DMS79 (cell line): ENCODE measurements around the gene SPI1.
"Not testable (repeated sequence)": the region's sequence is repeated elsewhere in the genome, so short reads cannot be mapped to it uniquely, and the experiment has no call there.

Source experiments
- DNase-seq: peaks from one replicate; lab custom pipeline; 2025; lab: John Stamatoyannopoulos, UW

Gene SPI1

GRCh38 chr11:47340010-47340409 is 38.3 kb downstream of the SPI1 start:
- no peak for DNase-seq

GRCh38 chr11:47338396-47339241 is 39.7 kb downstream of the SPI1 start:
- no peak for DNase-seq

DNA sequence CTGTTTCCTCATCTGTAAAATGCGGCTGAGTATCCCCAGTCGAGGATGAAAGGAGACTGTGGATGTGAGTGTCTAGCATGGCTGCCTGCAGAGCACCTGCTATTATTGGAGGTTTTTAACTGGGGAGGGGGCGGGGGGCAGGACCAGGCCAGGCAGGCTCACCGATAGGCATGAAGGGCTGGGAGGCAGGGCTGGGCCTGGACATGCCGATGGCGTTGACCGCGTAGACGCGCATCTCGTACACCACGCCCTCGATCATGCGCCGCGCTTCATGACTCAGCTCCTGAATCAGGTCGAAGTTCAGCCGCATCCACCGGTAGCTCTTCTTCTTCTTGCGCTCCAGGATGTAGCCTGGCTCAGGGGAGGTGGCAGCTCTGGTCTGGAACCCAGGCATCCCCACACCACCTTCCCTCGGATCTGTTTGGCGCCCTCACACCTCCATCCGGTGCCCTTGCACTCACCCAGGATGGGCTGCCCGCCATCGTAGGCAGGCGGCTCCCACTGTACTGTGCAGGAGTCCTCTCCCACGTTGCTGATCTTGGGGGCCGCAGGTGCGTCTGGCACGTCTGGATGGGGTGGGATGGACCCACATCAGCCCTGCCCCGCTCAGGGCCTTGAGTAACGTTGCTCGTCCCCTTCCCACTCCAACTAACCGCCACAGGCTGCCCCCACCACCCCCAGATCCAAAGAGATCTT is 41.0 kb downstream of the SPI1 start:
- DNase-seq, result no peak

DNA sequence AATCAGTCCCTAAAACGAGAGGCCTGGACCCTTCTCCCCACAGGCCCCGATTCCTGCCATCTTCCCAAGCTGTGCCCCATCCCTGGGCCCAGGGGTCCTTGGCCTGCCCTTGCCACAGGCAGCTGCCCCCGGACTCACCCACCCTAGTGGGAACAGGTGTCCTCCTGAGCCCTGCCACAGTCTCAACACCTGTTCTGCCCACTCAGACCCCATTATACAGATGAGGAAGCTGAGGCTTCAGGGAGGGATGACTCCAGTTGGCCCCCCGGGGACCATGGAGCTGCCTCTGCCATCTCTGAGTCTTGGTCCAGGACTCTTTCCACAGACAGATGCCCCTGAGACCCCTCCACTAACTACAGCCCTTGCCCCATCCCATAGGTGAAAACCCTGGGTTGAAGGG is 41.8 kb downstream of the SPI1 start:
- DNase-seq, result no peak

DNA sequence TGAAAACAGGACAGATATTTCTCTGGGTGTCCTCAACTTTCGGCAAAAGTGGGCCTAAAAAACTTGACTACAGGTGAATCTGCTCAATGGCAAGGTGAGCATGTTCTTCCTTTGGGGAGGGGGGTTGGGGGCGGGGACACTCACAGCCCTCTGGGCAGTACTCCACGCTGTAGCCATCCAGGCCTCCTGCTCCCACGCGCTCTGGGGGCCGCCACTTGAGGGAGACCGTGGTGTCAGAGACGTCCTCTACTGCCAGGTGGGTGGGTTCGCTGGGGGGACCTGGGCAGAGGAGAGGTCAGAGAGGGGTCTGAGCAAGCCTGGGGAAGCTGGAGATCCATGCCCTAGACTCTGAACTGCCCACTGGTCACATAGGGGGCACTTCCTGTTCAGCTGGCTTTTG is 42.6 kb downstream of the SPI1 start:
- no peak for DNase-seq

DNA sequence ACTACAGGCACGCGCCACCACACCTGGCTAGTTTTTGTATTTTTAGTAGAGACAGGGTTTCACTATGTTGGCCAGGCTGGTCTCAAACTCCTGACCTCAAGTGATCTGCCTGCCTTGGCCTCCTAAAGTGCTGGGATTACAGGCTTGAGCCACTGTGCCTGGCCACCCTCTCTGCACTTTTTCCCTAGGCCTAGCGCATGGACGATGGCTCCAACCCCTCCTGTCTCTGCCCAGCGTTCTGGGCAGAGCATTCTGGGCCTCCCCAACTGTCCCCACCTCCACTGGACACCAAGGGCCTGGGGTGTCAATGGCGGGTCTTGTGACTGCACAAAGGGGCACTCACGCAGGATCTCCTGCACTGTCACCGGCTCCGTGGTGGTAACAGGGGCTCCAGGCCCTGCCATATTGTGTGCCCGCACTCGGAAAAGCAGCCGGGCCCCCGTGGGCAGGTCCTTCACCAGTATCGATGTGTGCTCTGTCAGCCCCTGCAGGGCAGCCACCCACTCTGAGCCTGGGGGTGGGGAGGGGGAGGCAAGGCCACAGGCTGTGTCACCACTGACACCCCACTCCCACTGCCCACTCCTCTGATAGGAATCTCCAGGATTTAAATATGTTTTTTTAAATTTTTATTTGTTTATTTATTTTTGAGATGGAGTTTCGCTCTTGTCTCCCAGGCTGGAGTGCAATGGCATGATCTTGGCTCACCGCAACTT is 43.5 kb downstream of the SPI1 start:
- not testable (repeated sequence) for DNase-seq

DNA sequence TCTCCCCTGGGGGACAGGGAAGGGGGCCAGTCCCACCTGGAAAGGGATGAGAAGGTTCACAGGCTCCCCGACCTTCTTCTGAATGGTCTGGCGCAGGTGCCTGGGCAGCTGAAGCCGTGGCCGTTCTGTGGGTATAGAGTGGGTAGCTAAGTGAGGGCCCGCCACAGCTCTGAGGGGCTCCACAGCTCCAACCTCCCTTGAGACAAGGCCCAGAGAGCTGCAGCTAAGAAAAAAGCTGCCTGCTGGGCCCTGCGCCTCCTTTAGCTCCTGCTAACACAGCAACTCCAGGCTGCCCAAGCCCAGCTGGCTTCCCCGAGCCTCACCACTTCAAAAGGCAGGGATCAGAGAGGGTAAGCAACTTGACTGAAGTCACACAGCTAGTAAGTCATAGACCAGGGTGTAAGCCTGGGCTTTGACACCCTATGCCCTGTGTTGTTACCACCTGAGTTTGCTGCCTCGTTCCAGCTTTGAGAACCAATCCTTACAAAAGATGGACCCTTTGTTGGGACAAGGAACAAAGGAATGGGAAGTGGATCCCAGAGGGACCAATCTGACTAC is 44.4 kb downstream of the SPI1 start:
- DNase-seq, result no peak

- DNase-seq, result no peak
These were observed 44.9 kb downstream of the SPI1 start for GRCh38 chr11:47333526-47333845.

DNA sequence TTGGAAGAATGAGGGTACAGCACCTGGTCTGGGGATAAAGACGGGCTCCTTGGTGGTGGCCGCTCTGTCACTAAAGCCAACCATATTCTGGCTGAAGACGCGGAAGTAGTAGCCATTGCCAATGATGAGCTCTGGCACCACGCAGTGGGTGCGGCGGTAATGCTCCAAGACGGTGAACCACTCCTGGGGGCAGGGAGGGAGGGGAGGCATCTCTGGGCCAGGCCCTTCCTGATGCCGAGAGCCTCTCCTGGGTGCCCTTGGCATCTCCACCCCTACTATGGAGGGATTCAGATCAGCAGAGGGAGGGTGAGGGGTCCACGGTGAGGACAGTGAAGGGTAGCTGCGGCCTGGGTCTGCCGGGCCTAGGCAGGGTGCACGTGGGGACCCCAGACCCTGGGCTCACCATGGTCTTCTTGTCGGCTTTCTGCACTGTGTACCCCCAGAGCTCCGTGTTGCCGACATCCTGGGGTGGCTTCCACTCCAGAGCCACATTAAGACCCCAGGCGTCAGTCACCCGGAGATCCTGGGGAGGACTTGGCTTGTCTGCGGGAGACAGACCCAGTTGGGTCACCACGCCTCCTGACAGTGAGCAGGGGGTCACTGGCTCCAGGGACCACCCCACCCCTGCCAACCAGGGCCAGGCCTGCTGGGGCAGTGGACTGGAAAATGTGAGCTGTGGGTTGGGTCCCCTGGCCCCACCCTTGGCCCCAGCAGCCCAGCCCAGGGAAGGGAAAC is 45.4 kb downstream of the SPI1 start:
- DNase-seq, result no peak

DNA sequence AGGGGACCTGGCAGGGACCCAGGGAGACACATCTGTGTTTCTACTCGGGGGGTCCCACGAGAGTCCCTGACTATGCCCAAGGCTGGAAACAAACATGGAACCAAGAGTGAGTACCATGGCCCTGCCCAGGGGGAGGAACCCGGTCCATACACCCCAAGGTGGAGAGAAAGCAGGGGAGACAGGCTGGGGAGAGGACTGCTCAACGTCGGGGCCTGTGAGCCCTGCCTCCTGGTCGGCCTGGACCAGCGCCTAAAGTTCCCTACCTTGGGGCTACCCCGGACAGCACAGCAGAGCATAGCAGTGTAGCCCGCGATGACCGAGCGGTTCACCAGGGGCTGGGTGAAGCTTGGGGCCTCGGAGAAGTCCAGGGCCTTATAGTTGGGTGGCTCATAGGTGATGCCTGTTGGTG is 46.0 kb downstream of the SPI1 start:
- no peak for DNase-seq

DNA sequence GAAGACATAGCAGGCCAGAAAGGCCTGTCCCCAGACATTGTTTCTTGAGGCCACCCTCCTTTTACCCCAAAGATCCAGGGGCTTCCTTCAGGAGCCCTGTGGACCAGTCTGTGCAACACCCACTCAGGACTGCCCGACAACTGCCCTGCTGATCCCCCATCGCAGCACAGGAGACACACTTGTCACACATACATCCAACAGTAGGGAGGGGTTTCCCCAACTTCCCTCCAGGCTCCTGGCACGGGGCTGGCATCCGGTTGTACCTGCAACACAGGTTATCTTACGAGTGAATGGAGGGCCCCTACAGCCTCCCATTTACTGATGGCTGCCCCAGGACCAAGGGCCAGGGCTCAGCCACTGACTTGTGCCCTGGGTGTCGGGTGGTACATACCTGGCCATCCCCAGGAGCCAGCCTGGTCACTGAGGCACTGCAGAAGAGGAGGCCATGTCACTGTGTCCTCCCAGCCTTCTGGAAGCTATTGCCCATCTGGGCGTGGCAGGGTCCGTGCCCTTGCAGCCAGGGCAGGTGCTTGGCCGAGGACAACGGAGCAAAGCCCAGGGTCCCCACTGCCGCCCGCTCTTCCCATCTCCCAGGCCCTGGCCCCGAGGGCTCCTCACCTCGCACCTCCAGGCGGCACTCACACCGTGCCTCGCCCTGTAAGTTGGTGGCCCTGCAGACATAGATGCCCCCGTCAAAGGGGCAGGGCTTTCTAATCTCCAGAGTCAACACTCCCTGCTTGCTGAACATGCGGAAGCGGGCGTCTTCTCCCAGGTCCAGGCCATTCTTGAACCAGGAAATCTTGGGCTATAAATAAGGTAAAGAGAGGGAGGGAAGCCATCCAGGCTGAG is 46.7 kb downstream of the SPI1 start:
- DNase-seq, result no peak

DNA sequence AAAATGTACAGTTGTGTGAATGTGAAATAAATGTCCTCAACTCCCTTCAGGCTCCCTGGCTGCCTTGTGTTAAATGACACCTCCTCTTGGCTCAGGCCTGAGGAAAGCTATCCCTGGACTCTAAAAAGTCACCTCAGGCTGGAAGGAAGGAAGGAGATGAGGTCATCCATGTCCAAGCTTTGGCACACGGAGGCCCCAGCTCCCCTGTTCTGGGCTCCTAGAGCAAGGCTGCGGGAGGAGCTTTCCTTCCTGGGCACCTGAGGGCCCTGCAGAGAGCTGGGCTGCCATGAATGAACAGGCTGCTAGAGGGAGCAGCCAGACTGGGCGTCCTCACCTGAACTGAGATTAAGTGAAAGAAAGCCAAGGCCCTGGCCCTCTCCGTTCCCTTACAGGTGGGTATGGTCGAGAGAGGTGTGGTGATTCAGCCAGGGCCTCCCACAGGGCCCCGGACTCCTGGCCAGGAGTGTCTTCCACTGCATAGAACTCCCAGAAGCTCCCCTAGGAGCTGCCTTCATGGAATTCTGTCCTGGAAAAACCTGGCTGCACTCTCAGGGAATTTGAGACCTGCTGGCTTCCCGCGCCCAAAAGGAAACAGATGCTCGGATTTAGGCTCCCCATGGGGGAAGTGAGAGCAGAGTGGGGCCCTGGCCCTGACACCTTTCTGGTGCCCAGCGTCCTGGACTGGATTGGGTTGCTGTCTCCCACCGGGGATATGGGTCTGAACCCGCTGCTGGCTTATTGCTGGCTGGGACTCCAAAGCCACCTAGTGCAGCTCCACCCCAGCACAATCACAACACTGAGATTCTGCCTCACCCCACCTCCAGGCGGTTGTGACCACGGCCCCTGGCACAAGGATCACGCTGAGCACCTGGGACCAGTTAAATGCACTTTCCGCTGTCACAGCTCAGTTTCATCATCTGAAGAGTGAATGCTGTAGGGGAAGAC is 48.1 kb downstream of the SPI1 start:
- DNase-seq, result no peak

DNA sequence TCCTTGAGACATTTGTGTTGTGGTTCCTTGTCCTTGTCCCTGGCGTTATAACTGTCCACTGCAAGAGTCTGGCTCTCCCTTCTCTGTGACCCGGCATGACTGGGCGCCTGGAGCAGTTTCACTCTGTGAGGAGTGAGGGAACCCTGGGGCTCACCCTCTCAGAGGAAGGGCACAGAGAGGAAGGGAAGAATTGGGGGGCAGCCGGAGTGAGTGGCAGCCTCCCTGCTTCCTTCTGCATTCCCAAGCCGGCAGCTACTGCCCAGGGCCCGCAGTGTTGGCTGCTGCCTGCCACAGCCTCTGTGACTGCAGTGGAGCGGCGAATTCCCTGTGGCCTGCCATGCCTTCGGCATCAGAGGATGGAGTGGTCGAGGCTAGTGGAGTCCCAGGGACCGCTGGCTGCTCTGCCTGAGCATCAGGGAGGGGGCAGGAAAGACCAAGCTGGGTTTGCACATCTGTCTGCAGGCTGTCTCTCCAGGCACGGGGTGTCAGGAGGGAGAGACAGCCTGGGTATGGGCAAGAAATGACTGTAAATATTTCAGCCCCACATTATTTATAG is 48.8 kb downstream of the SPI1 start:
- no peak for DNase-seq

GRCh38 chr11:47328449-47329390 is 49.6 kb downstream of the SPI1 start:
- no peak for DNase-seq

DNA sequence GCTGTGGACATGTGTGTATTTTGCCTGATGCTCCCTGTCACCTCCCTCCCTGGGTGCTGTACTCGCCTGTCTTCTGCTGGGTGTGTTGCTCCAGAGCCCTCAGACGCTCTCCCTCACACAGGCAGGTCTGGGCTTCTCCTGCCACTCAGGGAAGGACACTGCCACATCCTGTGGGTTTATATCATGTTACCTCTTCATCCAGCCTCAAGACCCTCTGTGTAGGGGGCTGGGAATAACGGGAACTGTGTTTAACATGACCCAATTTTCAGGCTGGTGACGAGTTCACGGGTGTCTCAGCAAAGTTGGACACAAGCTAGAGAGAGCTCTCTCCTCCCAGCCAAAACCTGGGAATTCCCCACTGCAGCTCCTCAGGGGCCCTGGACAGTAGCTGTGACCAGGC is 50.4 kb downstream of the SPI1 start:
- no peak for DNase-seq

DNA sequence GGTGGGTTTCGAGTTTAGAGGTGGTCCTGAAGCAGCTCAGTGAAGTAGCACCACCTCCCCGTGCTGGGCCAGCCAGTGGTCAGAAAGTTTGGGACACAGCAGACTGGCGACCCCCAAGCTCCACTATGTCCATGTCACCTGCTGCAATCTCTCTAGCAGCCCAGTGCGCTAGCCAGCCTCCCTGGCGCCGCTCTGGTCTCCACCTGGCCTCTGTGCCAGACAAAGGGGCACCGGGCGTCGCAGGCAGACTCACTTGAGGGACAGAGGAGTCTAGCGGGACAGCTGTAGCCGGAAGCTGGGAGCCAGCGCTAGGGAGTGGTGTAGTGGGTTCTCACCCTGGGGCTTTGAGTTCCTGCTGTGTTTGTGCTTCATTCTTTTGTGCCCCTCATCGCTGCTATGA is 51.3 kb downstream of the SPI1 start:
- peak; percentile 23 for DNase-seq

- DNase-seq, result no peak
These were observed 52.1 kb downstream of the SPI1 start for GRCh38 chr11:47326198-47326597.

DNA sequence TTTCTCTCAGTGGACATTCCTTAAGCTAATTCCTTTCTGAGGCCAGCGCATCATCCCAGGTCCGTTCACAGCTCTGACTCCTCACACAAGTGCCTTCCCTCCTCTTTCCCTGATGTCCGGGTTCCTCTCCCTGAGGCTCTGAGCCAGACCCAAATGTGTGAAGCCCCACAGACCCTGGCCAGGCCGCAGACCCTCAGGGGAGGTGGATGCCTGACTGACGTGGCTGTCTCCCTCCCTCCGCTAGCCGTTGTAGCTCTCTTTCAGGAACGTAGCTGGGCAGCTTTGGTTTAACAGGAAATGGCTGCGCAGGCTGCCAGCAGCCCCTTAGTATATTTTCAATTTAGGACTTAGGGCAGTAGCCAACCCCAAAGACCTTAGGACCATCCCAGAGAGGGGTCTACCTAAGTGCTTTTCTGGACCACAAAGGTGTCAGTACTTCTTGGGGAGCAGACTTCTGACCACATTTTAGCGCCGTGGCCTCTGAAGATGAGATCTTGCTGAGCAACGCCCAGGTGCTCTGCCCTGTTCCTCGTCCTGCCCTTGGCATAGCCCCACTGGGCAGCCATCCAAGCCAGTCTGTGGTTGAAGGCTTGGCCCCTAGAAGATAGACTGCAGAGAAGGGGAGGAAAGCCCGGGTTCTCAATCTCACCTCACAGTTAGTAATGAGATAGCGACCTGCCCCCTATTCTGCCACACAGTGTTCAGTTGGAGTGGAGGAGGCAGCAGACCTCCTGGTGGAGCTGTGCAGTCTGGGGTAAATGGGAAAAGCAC is 52.9 kb downstream of the SPI1 start:
- DNase-seq, result peak; percentile 33
